Measurements from ENCODE around the gene RGS10.

Gene RGS10

DNA sequence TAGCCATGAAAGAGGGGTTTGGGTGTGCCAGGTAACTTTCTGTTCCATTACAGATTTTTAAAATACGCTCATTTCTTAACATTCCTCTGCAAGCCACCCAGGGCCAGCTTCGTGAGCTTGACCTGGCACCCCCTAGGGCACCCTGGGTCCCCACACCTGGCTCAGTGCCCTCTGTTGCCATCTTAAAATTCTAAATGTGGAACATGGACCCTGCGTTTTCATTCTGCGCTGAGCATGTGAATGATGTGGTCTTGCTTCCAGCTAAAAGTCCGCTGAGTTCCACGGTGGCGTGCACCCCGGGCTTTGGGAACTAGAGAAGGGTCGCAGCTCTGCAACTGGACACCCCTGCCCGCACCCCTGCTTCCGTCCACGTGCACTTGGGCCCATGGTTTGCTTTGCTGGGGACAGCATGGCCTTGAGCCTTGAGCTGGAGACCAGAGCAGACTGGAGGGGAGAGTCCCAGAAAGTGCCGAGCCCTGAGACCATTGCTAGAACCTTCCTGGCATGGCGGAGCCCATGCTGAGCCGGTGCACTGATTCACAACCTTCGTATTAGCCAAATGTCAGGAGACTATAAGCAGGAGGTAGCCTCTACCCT is 91.1 kb downstream of the RGS10 start:
- no peak for DNase-seq (ENCODE audit: extremely low spot score)
- POLR2A ChIA-PET: no interaction called here
- CTCF ChIA-PET: no interaction called here
- TF ChIP-seq CTCF (IDR thresholded peaks at IDR 0.05; ENCODE audit: control extremely low read depth, extremely low read depth, low read depth, missing control alignments): no peak

DNA sequence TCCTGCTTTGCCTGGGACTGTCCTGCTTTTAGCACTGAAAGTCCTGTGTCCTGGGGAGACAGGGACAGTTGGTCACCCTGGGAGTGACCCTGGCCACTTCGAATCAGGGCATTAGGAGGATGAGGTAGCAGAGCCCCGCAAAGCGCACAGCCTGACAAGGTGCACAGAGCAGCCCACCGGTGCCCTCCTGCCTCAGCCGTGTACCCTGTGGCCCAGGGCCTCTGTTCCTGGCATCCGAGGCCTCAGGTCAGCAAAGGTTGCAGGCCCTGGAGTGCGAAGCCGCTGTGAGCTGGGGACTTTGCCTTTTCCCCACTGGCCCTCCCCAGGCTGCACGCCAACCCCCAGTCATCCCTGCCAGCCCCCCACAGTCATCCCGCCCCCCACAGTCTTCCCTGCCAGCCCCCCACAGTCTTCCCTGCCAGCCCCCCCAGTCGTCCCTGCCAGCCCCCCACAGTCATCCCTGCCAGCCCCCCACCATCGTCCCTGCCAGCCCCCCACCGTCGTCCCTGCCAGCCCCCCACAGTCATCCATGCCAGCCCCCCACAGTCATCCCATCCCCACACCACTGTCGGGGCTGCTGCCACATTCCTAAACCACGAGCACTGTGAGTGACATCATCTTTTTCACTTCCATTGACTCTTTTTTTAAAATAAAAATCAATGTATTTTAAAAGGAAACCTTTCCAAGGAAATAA is 91.8 kb downstream of the RGS10 start:
- no peak for TF ChIP-seq CTCF (IDR thresholded peaks at IDR 0.05; ENCODE audit: control extremely low read depth, extremely low read depth, low read depth, missing control alignments)
- POLR2A ChIA-PET: no interaction called here
- CTCF ChIA-PET: interaction anchor here (1.5 to 2.2 kb wide), 2 partner anchors 8 to 39 kb away, joined by 3 to 8 read pairs; no protein-coding TSS in a partner anchor
- no peak for DNase-seq (ENCODE audit: extremely low spot score)
